Posterior cingulate gyrus (tissue), 11 donors: ENCODE data around the gene LOXHD1.
A peak's percentile ranks its signal among the peaks of the same experiment; 100 is the strongest.

Experiments
- DNase-seq, 10 donors: peaks; one replicate each; pipeline versions ENCODE4 v3.0.0 to v3.0.0-alpha.2; 2020 to 2021; ENCODE audit warnings: mixed read lengths in 3 of 10
- intact Hi-C: fragments of 100-400 bp; cut with DNase I; formaldehyde crosslinking; loops from one replicate; pipeline ENCODE4 v1.15.1; 2023

Gene LOXHD1

DNA sequence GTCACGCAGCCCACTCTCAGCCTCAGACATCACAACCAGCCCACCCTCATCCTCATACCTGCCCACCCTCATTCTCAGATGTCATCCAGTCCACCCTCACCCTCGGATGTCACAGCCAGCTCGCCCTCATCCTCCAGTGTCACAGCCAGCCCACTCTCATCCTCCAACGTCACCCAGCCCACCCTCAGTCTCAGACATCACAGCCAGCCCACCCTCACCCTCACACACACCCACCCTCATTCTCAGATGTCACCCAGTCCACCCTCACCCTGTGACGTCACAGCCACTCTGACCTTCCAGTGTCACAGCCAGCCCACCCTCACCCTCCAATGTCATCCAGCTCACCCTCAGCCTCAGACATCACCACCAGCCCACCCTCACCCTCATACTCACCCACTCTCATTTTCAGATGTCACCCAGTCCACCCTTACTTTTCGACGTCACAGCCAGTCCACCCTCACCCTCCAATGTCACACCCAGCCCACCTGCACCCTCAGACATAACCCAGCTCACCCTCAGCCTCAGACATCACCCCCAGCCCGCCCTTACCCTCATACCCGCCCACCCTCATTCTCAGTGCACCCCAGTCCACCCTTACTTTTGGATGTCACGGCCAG lies 100.3 kb downstream of the LOXHD1 start:
- intact Hi-C loops = no loop called here
- no peak for DNase-seq

DNA sequence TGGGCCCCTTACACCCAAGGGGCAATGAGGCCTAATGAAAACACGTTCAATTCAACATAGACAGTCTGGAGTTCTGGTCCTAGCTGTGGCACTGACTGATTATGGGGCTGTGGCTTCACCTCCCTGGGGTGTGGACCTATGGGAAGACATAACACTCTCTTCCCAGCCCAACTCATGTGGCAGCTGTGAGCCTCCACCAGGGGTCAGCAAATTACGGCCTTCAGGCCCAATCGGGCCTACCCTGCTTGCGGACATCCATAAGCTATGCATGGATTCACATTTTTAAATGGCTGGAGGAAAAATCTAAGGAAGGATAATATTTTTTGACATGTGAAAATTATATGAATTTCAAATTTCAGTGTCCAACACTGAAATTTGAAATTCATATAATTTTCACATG lies 101.3 kb downstream of the LOXHD1 start:
- DNase-seq = peak in 7 of 10 donors; percentile 32 to 95 (median 43)
- intact Hi-C loops = no loop called here

DNA sequence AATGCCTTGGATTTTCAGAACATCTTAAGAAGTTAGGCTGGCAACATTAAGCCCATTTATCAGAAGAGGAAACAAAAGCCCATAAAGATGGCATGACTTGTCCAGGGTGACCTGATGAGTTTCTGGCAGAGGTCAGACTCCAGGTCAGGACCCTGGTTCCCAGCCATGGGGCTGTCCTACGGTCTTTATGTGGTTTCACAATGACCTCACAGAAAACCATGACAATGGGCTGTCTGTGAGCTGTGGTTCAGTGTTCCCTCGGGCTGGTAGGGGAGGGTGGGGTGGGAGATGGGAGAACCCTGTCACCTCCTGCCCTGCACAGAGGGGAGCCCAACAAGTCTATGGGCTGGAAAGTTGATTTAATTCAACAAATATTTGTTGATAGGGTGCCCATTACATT lies 101.8 kb downstream of the LOXHD1 start:
- intact Hi-C loops = no loop called here
- peak in 5 of 10 donors; percentile 44 to 89 (median 65) for DNase-seq

DNA sequence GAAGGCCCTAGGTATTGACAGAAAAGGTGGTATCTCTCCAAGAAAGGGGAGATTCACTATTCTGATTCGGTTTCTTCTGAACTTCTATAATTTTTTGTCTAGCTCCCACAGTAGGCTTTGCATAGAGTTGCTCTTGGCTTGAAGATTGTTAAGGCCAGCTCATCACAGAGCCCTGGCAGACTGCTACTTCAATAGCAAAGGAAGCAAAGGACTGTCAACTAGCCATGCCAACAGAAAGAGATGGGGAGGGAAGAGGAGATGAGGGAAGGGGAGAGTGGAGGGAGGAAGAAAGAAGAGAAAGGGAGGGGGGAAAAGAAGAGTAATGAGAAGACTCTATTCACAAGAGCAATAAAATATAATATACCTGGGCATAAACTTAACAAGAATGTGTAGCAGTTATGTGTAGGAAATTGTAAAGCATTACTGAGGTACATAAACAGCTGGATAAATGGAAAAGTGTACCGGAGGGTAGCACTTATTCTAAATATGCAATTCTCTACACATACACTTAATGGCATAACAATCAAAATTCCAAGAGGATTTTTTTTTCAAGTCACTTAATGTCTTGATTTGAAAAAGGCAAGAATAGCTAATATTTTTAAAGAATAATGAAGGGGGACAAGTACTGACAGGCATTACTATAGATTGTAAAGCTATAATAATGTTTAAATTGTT lies 102.5 kb downstream of the LOXHD1 start:
- intact Hi-C loops = no loop called here
- DNase-seq = no peak

DNA sequence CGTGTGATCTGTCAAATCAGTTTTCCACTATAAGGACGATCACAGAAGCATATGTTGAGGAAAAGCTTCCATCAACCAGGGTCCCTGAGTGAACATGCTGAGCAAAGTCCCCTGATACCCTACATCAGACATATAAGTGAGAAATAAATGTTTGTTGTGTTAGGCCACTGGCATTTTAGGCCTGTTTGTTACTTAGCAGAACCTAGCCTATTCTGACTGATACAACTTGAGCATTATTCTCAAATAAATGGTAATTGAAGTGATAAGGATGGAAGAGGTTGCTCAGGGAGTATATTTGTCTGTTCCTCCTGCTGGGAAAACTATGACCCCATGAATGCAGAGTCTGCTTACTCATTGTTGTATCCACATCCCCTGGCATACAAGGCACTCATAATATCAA lies 106.4 kb downstream of the LOXHD1 start:
- intact Hi-C loops = no loop called here
- DNase-seq = no peak

DNA sequence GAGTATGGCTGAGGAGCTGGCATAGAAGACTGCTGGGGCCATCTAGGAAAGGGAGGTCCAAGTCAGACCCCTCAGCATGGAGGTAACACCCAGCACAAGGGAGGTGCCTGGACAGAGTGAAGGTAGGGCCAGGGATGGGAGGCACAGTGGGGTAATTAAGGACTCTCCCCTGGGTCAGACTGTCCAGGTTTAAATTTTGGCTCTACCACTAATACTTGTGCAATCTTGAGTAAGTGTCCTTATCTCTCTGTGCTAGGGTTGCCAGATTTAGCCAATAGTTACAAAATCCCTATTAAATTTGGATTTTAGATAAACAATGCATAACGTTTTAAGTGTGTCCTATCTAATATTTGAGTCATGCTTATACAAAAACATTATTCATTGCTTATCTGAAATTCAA lies 109.5 kb downstream of the LOXHD1 start:
- intact Hi-C loops = no loop called here
- no peak for DNase-seq

DNA sequence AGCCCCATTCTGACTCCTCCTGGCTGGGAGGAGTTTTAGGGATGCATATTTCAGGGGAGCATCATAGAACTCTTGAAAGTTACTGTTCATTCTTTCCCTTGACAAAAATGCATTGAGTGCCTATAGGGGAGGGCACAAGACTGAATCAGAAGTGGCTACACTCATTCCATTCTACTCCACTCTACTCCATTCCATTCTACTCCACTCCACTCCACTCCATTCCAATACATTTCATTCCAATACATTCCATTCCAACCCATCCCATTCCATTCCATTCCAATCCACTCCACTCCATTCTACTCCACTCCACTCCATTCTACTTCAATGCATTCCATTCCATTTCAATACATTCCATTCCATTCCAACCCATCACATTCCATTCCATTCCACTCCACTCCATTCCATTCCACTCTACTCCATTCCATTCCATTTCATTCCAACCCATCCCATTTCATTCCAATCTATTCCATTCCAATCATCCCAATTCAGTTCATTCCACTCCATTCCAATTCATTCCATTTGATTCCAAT lies 110.8 kb downstream of the LOXHD1 start:
- intact Hi-C loops = no loop called here
- no peak for DNase-seq

DNA sequence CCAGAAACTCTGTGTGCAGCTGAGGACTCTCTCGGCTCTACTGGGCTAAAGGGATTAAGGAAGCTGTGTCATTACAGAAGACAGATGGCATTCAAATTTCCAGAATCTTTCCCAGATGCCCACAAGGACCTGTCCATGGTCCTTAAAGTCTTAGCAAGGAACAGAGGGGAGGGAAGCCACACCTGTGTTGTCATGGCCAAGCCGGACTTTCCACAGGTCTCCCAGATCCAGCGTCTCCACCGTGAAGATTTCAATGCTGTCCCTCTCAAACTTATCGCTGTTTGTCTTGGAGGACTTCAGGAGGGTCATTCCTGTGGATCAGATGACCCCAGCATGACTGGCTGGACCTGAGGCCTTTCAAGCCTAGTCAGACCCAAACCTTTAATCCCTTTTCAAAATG lies 114.5 kb downstream of the LOXHD1 start:
- DNase-seq = no peak
- intact Hi-C loops = no loop called here

DNA sequence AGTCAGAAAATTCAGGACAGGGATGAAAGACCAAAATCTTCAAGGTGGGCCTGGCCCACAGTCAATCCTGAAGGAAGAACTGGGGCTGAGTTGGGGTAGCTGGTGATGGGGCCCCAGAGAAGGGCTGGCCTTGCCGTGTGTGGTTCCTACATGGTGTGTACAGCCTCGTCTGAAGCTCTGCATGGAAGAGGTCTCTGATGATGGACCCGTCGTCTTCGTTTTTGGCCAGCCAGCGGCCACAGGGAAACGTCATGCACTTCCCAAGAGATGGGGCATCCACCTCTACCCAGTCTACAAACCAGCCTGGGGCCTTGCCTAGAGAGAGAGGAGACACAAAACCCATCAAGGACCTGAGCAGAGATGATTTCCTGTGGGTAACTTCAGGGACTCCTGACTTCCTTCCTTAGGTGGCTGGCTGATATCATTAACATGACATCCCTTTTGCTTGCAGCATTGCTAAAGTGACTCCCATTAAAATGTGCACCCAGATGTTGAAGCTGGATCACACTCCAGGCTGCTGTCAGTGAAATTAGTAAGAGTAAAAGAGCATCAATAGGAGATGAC lies 115.3 kb downstream of the LOXHD1 start:
- intact Hi-C loops = no loop called here
- no peak for DNase-seq

DNA sequence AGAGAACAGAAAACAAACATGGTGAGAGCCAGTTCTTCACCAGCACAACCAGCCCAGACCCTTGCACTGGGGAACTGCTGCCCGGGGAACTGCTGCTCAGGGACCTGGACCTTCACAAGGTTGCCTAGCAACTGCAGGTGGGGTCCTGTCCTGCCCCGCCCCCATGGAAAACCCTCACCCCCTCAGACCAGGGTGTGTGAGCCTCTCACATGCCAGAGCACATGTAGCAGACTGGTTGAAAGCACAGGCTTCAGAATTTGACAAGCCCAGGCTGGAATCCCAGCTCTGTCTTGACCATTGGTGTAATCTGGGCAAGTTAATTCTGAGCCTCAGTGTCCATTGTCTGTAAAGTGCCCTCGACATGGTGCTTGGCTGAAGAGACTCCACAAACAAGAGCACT lies 118.6 kb downstream of the LOXHD1 start:
- intact Hi-C loops = no loop called here
- DNase-seq = no peak

DNA sequence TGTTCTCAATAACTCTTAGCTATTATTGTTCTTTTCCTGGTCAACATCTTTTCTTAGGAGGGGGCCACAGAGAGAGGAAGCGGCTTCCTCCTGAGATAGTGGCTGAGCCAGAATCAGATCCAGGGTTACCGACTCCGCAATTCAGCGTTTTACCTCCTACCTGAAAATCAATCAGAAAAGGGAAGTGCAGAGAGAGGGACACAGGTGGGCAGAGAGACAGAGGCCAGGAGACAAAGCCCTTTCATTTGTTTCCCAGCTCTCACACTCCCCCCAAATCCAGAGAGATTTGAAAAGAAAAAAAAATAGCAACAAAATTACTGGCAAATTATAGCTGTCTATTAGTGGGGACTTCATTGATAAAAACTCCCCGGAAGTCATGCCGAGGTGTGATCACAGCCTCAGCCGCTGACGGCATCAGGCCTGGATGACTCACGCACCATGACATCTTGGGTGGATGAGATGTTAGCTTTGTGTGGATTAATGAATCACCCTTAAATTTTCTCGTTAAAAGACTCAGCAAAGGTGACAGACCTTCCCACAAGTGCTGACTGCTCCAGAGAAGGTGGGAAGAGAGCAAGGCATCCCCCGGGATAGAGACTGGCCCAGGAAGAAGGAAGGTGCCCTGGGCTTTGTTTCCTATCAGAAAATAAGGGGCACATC lies 120.7 kb downstream of the LOXHD1 start:
- peak in 1 of 10 donors; percentile 75 for DNase-seq
- intact Hi-C loops = no loop called here

DNA sequence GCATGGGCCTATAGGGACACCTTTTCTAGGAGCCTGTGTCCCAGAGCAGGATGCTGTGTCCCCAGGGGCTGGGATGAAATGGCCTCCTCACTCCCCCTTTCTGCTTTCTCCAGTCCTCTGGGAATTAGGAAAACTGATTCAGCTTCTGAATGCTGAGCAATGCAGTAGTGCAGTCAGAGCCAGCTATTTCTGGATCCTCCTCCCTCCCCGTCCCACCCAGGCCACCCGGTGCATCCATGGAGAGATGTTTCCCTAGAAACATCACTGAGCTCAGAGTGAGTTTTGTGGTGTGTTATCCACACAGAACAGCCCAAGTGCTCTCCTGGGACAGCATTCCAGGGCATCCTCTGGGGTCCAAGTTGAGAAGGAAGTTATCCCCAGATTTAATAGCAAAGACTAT lies 125.5 kb downstream of the LOXHD1 start:
- intact Hi-C loops = no loop called here
- DNase-seq = peak in 8 of 10 donors; percentile 29 to 91 (median 66)

DNA sequence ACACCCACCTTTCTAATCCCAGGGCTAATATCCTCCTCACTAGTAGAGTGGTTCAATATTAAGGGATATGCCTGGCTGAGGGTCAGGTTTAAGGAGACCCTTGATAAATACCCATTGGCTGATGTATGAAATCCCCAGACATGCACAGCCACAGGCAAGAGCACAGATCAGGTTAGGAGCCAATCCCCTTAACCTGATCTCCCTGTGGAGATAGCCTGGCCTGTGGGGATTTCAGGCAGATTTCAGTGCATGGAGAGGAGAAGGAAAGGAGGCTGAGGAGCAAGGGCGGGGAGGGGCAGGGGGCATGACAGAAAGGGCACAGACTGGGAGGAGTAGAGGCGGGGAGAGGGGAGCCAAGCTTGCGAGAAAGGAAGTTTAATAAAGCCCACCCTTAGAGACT lies 129.0 kb downstream of the LOXHD1 start:
- DNase-seq = no peak
- intact Hi-C loops = no loop called here

DNA sequence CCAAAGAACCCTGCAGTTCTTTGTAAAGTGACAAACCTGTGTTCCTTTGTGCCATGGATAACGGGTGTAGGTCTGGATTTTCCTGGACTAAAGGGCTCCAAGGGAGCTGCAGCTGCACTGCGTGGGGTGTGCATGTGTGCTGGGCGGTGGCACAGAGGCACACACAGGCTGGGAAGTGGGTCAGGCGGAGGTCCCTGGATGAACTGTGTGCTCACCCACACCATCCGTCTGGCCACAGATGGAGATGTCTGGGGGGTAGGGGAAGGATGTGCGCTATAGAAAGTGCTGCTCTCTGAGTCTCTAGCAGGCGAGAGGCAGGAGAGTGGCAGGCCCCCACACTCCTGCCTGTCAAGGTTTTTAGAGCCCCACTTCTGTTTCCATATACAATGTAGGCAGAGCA lies 137.2 kb downstream of the LOXHD1 start:
- DNase-seq = peak in 3 of 10 donors; percentile 27 to 77 (median 59)
- intact Hi-C loops = no loop called here

DNA sequence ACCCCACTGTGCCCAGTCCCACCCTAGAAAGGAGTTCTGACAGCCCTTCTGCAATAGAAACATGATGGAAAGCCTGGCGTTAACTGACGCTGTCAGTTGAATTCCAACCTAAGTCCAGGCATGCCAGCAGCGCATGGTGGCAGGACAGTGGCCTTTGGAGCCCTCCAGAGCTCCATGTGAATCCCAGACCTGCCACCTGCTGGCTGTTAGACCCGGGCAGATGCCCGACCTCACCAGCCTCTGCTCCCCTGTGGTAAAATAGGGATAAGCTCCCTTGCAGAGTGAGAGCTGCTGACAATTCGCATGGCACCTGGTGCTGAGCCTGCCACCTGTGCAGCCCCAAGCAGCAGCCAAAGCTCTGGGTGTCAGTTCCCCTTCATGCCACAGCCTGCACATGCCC lies 138.6 kb downstream of the LOXHD1 start:
- intact Hi-C loops = no loop called here
- DNase-seq = no peak

DNA sequence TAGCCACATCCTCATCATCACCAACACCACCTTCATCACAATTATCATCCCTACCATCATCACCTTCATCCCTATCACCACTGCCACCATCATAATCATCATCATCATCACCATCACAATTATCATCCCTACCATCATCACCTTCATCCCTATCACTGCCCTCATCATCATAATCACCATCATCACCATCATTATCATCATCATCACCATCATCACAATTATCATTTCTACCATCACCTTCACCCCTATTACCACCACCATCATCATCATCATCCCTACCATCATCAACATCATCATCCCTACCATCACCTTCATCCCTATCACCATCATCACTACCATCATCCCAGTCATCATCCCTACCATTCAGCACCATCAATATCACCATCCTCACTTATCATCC lies 140.5 kb downstream of the LOXHD1 start:
- intact Hi-C loops = no loop called here
- DNase-seq = no peak

DNA sequence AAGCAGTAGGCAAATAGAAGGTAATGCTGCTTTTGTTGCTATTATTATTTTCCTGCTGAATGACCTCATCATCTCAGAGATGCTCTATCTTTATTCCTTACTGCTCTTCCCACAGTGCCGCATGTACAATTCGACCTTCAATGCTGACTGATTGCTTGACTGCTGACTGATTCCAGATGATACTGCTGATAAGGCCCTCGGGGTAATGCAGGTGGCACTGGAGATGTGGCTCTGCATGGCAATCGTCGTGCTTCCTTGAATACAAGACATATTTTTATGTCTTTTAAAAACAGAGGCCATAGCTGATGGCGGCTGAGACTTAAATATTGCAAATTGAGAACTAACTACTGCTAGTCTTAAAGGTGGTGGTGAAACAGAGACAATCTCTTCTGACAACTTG lies 146.6 kb downstream of the LOXHD1 start:
- DNase-seq = peak in 1 of 10 donors; percentile 59
- intact Hi-C loops = no loop called here

DNA sequence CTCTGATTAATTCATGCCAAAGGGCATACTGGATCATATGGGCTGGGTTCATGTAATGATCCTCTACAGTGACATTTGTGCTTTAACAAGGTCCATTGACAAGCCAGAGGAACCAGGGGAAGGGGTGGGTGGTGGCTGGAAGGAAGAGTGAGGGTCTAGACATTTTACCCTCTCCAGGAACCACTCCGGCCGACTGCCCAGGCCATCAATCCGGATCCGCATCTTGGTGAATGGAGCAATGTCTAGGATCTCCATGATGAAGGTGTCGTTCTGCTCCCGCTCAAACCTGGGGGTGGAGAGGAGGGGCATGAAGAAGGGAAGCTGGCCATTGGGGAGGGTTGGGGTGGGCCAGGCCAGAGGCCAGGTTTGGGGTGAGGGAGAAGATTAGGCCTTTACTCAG lies 147.5 kb downstream of the LOXHD1 start:
- intact Hi-C loops = no loop called here
- DNase-seq = peak in 1 of 10 donors; percentile 47

DNA sequence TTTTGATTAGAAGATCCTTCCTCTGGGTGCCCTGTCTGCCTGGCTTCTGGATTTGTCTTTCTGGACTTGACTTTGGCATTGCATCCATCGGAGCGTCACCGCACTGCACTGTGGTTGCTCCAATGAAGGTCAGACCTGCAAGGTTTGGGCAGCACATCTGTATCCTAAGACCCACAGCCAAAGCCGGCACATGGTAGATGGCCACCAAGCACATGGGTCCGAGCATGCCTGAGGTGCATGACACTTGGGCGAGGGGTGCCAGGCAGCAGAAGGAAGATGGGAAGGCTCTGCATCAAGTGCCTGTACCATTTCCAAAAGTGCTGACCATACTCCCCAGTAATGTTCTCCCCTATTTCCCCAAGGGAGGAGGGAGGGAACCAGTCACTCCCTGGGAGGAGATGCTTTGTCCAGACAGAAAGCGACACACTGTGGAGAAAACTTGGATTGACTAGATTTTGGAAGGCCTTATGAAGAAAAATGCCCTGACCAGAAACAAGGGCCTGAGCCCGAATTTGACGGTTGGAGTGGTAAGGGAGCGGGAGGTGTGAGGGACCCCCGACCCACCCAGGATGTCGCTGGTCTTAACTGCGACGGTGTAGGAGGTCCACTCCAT lies 149.9 kb downstream of the LOXHD1 start:
- DNase-seq = peak in 1 of 10 donors; percentile 70
- intact Hi-C loops = no loop called here

DNA sequence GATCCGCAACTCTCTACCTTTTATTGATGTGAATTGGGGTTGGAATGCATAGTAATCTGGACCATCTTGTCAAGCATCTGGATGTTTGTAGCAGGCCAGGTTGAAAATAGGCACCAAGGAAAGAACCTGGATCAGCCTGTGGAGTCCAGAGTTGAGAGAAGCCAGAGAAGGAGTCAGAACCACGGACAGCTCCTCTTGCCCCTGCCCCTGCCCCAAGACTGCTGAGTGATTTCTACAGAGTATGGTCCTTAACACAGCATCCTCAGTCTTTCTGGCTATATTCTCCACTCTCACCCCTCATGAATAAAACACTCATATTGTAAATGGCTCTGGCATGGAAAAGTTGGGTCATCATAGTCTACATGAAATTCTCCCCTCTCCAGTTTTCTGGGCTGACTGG lies 154.6 kb downstream of the LOXHD1 start:
- DNase-seq = no peak
- intact Hi-C loops = no loop called here

DNA sequence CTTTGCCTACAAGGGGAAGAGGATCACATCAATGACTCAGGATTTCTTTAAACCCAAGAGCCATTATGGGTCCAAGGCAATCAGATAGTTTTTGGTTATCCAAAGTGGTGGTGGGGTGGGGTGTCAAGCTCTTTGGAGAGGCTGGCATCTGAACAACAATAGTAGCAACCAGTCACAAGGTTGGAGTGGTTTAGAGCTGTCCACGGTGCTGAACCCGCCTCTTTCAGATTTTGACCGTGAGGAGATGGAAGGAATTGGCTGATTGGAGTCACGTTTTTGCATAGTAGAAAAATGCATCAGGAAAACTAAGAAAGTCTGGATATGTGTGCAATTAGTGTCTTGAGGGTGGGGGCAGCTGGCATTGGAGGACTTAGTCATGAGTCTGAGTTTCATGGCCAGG lies 159.9 kb downstream of the LOXHD1 start:
- intact Hi-C loops = no loop called here

More for the DNA sequence above, 159.9 kb downstream of the LOXHD1 start:
- DNase-seq = peak in 1 of 10 donors; percentile 17
